Embryonic facial prominence (tissue), 1 donor: ENCODE data around the gene ZNF79.

Source experiments
- DNase-seq: peaks from one replicate; pipeline ENCODE4 v3.0.0-alpha.2; 2016; ENCODE audit errors: extremely low spot score

Gene ZNF79

DNA sequence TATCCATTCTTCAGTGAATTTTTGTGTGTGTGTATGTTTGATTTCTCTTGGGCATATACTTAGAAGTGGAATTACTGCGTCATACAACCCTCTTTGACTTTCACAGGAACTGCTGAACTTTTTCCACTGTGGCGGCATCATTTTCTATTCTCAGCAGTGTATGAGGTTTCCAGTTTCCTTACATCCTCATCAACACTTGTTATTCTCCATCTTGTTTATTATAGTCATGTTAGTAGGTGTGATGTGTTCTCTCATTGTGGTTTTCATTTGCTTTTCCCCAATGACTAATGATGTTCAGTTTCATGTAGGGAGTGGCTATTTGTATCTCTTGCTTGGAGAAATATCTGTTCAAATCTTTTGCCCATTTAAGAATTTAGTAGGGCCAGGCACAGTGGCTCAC, 2.6 kb downstream of the ZNF79 start:
- DNase-seq = no peak

DNA sequence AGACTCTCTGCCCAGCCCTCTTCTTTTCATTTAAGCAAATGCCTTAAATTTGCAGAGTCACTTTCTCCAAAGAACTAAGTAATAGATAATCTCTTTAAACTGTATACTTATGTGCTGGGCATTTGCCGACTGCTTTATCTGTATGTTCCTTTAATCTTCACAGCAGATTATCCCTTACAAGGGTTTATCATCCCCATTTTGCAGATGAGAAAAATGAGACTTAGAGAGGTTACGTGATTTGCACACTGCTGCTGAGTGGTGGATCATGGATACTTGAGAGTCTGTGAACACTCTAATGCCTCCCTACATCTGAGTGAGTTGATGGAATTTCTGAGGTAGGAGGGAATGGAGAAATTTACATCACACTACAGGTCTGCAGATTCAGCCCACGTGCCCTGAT, 4.2 kb downstream of the ZNF79 start:
- no peak for DNase-seq

GRCh38 chr9:127430415-127430814, 6.2 kb downstream of the ZNF79 start:
- DNase-seq = no peak

- no peak for DNase-seq
These were observed 13.5 kb downstream of the ZNF79 start for GRCh38 chr9:127437497-127438264.

- no peak for DNase-seq
These were observed 14.2 kb downstream of the ZNF79 start for GRCh38 chr9:127438394-127438793.

GRCh38 chr9:127444283-127444920, 20.2 kb downstream of the ZNF79 start:
- no peak for DNase-seq

GRCh38 chr9:127444921-127445850, 21.0 kb downstream of the ZNF79 start:
- no peak for DNase-seq

GRCh38 chr9:127445851-127446712, 21.9 kb downstream of the ZNF79 start:
- DNase-seq = no peak

DNA sequence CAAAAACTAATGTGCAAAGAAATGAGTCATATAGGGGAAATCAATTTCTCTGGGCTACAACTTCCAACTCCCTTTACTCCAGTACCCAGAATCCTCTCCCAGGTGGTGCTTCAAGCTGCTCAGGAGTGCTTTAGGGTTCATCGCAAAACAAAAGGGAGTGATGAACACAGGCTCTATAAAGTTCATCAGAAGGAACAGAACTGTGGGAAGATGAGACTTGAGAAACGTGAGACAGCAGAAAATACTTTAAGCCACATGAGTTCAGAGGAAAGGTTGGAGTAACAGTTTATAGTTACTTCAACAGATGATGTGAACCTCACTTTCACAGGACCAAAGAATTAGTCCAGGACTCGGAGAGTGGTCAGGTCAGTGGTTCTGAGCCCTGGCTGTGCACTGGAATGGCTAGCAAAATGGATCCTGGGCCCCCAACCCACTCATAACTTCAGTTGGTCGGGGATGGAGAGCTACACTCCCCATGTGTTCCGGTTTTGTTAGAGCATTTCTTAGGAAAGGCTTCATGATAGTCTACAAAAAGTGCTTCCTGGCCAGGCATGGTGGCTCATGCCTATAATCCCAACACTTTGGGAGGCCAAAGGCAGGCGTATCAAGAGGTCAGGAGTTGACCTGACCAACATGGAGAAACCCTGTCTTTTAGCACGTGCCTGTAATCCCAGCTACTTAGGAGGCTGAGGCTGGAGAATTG, 22.7 kb downstream of the ZNF79 start:
- DNase-seq = no peak

GRCh38 chr9:127447416-127448111, 23.4 kb downstream of the ZNF79 start:
- DNase-seq = no peak

- DNase-seq = no peak
These were observed 24.1 kb downstream of the ZNF79 start for GRCh38 chr9:127448112-127448805.

DNA sequence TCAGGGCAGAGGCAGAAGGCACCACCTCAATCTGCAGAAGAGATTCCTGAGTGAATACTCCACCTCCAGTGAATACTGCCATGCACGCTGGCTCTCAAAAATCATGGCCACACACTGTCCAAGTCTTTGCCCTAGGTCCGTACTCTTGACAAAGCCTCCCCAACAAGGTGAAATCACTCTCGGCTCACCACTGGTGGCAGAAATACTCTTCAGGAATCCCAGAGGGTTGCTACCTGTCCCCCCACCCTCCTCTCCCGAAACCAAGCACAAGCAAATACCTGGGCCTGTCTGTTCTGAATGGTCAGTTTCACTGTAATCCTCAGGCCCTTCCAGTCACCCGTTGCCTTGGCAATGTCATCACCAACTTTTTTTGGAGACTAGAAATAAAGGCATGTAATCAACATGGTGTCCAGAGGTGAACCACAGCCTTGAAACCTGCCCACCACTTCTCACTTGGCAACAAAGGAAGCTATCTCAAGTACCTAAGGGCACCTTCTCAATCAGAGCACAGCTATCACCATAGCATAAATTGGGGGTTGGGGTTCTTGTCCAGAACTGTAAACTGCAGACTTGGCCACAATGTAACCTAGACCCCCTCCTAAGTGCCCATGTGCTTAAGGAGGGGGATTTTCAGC, 25.3 kb downstream of the ZNF79 start:
- no peak for DNase-seq

DNA sequence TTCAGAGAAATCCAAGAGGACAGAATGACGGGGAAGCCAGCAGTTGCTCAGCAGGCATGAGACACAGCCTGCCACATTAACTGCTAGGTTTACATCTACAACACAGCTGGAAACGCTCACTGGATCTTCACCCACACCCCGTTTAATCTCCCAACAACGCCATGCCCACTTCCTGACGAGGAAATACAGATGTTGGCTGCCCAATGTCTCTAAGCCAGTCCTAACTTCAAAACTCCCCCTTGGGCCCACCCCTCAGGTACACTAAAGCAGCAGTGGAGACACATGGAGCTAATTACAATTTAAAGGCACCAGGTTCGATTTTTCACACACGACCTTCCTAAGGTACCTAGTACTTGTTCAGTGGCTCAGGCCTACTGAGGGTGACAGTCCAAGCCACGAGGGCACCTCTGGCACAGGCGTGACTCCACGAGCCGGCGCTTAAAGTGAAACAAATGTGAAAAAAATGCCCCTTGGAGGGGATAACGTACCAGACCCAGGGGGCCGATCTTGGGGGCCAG, 26.1 kb downstream of the ZNF79 start:
- no peak for DNase-seq

- DNase-seq = peak; percentile 87
These were observed 26.8 kb downstream of the ZNF79 start, which contains the start of the genes LRSAM1 and RPL12 for GRCh38 chr9:127450830-127451607. Gene LRSAM1, plus strand, starts transcription at chr9:127451510. Its CDS starts 3,018 bp downstream, at chr9:127454528. Gene RPL12, minus strand, starts transcription at chr9:127451406. Its CDS starts 89 bp downstream, at chr9:127451317.

DNA sequence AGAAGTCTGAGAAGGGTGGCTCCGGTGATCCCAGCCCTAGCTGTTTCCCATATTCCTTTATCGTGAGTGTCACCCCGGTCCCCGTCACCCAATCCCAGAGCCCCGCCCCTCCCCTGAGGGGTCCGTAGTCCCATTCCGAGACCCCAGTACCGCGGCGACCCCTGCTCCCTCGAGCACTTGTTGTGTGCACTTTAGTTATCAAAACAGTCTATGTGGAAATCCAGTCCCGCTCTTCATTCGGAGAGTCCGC, 27.4 kb downstream of the ZNF79 start:
- no peak for DNase-seq

- DNase-seq = peak; percentile 27
These were observed 27.9 kb downstream of the ZNF79 start for GRCh38 chr9:127451858-127452656.

DNA sequence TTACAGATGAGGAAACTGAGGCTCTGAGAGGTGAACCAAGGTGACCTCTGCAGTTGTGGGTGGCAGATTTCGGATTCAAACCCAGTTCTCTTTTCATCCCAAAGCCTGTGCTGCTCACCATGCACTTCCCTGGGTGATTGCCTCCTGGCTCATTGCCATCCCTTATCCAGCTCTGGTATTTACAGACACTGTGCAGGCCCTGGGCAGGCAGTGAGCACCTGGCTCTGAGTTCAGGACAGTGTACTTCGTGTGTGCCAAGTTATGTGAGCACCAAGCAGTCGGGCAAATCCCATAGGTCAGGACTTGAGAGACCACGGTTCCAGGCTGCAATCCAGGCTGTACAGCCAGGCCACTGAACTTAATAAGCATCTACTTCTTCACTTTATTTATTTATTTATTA, 28.5 kb downstream of the ZNF79 start:
- DNase-seq = no peak
